ENCODE measurements around the gene BCR.

GRCh38 chr22:23260645-23261581 is 80.6 kb downstream of the BCR start:
- no peak for TF ChIP-seq RXRA (IDR thresholded peaks at IDR 0.05; ENCODE audit: insufficient read depth, low read depth, low read length)
- TF ChIP-seq POLR2A (IDR thresholded peaks at IDR 0.05; ENCODE audit: control extremely low read depth in 1 of 2, low read depth in 2 of 2, low read length in 2 of 2) = no peak
- no peak for TF ChIP-seq ZNF274 (IDR thresholded peaks at IDR 0.05; ENCODE audit: borderline replicate concordance, extremely low read depth, low read length)
- TF ChIP-seq CTCF (IDR thresholded peaks at IDR 0.05; ENCODE audit: control extremely low read depth in 1 of 3, insufficient read depth in 1 of 3, low read depth in 1 of 3, low read length in 3 of 3) = no peak
- no peak for TF ChIP-seq SIX5 (IDR thresholded peaks at IDR 0.05; ENCODE audit: low read depth, low read length)
- TF ChIP-seq JUN (IDR thresholded peaks at IDR 0.05; ENCODE audit: low read depth, low read length) = no peak
- TF ChIP-seq TAF1 (IDR thresholded peaks at IDR 0.05; ENCODE audit: low read depth, low read length) = no peak
- no peak for TF ChIP-seq KDM5A (IDR thresholded peaks at IDR 0.05; ENCODE audit: low read length)
- no peak for TF ChIP-seq MAX (IDR thresholded peaks at IDR 0.05)

Data from H1 (cell line).